HG02642 (cell line): ENCODE results near the gene FAM200C.

Experiments used
- ATAC-seq: cut with Tn5 transposase; IDR thresholded peaks from one replicate; pipeline ENCODE4 v1.9.1; 2021; ENCODE audit warnings: mild to moderate bottlenecking; ENCODE audit not compliant: unreplicated experiment, poor library complexity

Gene FAM200C

DNA sequence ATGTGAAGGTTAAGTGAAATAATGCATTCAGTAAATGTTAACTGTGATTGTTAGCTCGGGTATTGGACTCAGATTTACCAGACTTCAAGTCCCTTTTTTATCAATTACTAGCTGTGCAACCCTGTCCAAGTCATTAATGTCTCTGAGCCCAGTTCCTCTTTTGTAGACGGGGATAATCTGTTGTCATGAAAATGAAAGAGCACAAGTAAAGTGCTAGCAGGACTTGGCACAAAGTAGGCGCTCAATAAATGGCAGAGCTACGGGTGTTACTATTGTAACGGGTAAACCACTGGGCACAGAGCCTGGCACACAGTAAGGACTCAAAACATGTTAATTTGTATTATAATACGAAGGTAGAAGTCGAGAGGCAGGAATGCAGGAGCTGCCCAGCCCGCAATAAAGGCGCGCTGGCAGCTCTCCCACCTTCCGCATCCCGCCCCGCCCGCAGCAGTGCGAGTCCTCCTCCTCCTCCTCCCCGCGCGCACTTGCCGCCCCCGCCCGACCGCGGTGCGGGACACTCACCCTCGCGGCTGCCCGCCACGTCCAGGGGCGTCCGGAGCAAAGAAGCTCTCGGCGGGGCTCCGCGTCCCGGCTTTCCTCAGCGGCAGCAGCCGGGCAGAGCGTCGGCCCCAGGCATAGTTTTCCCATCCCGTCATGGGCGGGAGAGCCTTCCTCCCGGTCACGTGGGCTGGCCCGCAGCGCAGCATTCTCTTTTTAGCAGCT is 29.7 kb downstream of the FAM200C start, which contains the start of gene C1QTNF2:
Gene C1QTNF2, minus strand, starts transcription at position 637 of the 723 bp plus-strand sequence. CDS start 15,615 bp downstream, outside the sequence.
- ATAC-seq = peak; percentile 50

GRCh38 chr5:160367885-160368284 is 32.0 kb downstream of the FAM200C start:
- no peak for ATAC-seq

DNA sequence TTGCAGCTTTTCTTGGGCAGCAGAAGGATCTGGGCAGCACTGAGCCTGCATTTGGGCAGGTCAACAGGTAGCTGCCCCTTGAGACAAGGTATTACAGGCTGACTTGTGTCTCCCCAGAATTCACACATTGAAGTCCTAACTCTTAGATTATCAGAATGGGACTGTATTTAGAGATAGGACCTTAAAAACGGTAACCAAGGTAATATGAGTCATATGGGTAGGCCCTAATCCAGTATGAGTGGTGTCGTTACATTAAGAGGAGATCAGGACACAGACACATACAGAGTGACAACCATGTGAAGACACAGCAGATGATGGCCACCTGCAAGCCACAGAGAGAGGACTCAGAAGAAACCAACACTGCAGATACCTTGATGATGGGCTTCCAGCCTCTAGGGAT is 32.6 kb downstream of the FAM200C start:
- ATAC-seq = no peak

- ATAC-seq = no peak
Observed at GRCh38 chr5:160366230-160366629, 33.6 kb downstream of the FAM200C start.

- no peak for ATAC-seq
Observed at GRCh38 chr5:160363660-160364395, 36.0 kb downstream of the FAM200C start.

DNA sequence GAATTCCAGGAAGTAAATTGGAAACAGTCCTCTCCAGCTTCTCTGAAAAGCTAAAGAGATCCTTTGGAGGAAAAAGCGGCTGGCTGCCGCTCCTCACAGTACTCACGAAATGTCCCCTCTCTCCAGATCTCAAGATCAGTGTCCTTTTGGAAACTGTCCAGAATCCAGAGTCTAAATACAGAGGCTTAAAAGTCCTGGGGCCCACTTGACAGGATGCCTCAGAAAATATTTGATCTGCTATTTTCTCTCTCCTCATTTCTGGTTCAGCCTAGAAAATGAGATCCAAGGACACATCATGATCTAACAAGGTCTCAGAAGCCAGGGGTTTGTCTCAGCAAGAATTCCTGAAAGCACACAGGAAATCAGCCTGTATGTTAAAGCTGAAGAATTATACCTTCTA is 36.6 kb downstream of the FAM200C start:
- no peak for ATAC-seq

- no peak for ATAC-seq
Observed at GRCh38 chr5:160361624-160362228, 38.1 kb downstream of the FAM200C start.

- ATAC-seq = no peak
Observed at GRCh38 chr5:160360310-160360709, 39.5 kb downstream of the FAM200C start.

GRCh38 chr5:160359816-160360215 is 40.0 kb downstream of the FAM200C start:
- no peak for ATAC-seq

GRCh38 chr5:160359242-160359641 is 40.6 kb downstream of the FAM200C start:
- ATAC-seq = no peak

DNA sequence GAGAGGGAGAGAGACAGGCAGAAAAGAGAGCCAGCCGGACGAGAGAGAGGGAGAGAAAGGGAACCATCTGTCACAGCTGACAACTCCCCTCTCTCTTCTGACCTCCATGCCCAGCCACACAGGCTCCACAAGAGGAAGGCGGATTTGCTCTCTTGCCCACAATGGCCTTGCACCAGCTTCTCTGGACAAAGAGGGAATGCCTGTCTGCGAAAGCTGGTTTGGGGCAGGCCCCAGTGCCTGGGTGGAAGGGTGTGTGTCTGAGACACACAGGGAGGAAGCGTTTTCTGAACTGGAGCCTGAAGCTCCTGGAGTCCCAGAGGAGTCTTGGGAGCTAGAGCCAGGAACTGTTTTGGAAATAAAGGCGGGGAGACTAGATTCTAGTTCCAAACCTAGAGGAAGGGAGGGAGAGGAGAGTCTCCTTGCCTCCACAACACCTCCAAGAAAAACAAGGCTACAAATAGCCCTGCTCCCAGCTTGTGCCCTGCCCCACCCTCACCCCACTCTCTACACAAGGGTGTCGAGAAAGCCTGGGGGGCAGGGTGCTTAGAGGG is 41.9 kb downstream of the FAM200C start:
- ATAC-seq = no peak

GRCh38 chr5:160357394-160357793 is 42.5 kb downstream of the FAM200C start:
- ATAC-seq = no peak

- no peak for ATAC-seq
Observed at GRCh38 chr5:160356550-160357347, 43.1 kb downstream of the FAM200C start.

DNA sequence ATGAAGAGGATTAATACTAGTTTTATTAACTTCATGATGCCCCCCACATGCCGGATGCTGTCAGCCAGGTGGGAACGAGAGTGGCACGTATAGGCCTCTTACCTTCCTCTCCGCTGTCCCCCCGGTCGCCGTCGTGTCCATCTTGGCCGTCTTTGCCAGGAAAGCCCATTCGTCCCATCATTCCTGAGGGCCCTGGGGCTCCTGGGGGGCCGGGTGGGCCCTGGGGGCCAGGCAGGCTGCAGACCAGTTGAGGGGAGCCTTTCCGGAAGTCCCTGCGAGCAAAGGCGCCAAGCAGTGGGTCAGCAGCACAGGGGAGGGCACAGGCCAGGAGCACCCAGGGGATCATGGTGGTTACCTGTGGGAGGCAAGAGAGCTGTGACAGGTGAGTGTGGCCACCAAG is 45.2 kb downstream of the FAM200C start:
- ATAC-seq = no peak

DNA sequence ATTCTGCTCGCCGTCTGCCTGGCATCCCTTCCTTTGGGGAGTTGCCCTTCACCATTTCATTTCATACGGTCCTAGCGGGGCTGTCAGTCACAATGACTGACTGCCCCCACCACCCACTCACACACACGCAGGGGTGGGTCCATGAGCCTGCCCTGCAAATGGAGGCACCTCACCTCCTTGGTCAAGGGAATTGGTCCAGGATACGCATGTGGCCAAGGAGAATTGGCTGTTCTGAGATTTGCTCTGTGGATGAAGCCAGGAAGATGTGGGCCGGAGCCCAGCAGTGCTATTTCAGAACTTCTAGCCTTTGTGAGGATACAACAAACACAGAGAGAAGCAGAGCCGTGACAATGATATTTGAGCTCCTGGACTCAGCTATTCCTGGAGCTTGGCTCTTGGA is 46.5 kb downstream of the FAM200C start:
- no peak for ATAC-seq

GRCh38 chr5:160352308-160352707 is 47.5 kb downstream of the FAM200C start:
- ATAC-seq = no peak

DNA sequence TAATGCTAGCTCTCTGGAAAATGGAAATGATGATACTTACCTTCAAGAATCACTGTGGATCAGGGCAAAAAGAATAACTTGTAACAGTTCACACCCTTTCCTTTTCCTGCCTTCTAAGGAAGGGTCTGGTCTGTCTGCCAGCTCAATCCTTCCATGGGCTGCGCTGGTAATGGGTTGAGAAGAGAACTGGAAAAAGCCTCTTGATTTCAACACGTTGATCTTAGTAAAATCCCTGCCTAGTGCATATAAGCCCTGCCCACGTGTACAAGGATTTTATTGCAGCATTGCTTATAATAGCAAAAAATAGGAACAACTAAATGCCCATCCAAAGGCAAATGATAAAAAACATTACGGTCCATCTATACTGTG is 49.9 kb downstream of the FAM200C start:
- ATAC-seq = no peak

DNA sequence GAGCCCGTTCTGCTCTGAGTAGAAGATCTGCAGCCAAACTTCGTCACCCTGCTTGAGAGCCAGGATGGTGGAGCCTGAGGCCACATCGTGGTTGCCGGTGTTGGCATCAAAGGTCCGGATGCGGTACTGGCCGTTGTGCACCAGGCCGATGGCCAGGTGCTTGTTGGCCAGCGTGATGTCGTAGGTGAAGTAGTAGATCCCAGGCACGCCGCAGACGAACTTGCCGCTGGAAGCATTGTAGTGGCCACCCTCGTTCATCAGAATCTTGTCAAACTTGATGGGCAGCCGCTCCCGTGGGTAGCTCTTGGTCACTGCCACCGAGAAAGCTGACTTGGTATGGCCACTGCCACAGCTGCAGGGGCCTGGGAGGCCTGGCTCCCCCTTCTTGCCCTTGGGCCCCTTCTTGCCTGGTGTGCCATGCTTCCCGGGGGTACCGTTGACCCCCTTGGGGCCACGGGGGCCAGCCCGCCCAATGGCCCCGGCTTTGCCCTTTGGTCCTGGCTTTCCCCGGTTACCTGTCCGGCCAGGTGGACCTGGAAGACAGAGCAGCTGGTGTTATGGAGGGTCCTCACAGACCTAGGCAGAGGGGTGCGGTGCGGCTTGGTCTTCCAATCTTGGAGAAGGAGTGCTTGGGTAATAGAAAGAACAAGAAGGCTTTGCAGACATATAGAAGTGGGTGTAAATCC is 50.5 kb downstream of the FAM200C start:
- no peak for ATAC-seq

GRCh38 chr5:160348080-160348479 is 51.8 kb downstream of the FAM200C start:
- ATAC-seq = no peak

- ATAC-seq = no peak
Observed at GRCh38 chr5:160347448-160347847, 52.4 kb downstream of the FAM200C start.
